Prostate gland (tissue), 2 donors: Measurements from ENCODE around the gene QPCT.

ENCODE experiments used
- CTCF ChIP-seq, 4 experiments: fragments of 200-600 bp in 2 of 4; fragments of 450-650 bp in 2 of 4; sonication (generic) in 2 of 4; IDR thresholded peaks; 1 replicate in 3 of 4; 2 replicates in 1 of 4; pipeline ENCODE4 v1.5.1; 2016 to 2019; ENCODE audit warnings: antibody characterized with exemption in 4 of 4, mild to moderate bottlenecking in 2 of 4, moderate library complexity in 2 of 4
- POLR2A ChIP-seq: fragments of 450-650 bp; IDR thresholded peaks from one replicate; pipeline ENCODE4 v1.6.1; 2016; ENCODE audit warnings: antibody characterized with exemption, mild to moderate bottlenecking

GRCh38 chr2:37398990-37399389 is 54.6 kb downstream of the QPCT start:
- TF ChIP-seq POLR2A = no peak
- TF ChIP-seq CTCF (IDR thresholded peaks at IDR 0.05) = no peak
